GM12878 (cell line): ENCODE results near the gene NXNL1. TPM values are rescaled to one million over a fixed set of nuclear protein-coding genes. Genes with fewer than 3 reads are reported as not detected.

Experiments used
- REST ChIP-seq: IDR thresholded peaks from 2 replicates; pipeline ENCODE4 v1.6.1; 2012; ENCODE audit warnings: mild to moderate bottlenecking, low read depth, low read length
- SKIL ChIP-seq: fragments of 450-650 bp; IDR thresholded peaks from 2 replicates; pipeline ENCODE4 v1.6.1; 2017; ENCODE audit warnings: mild to moderate bottlenecking, low read depth, inconsistent platforms; ENCODE audit not compliant: poor library complexity, severe bottlenecking
- polyA plus RNA-seq, 11 experiments: library from polyadenylated mRNA; depleted of rRNA in 4 of 11; unstranded in 6 of 11; stranded (reverse) in 5 of 11; fragments of >200 nt; fragmentation: Nextera tagmentation in 4 of 11; fragmentation: Illumina TruSeq in 1 of 11; extraction: Ambion mirVana in 4 of 11; extraction: Trizol in 1 of 11; gene quantifications; 1 replicate in 1 of 11; 2 replicates in 10 of 11; pipeline versions ENCODE4 v1.2.1 to v1.2.3, GENCODE V29; 2011 to 2016; ENCODE audit warnings: inconsistent platforms in 2 of 11, missing spikeins in 2 of 11, low read depth in 1 of 11
- total RNA-seq, 4 experiments: library from RNA; depleted of rRNA in 3 of 4; stranded (reverse); fragments of >200 nt in 3 of 4; fragmentation: Illumina TruSeq in 1 of 4; extraction: Trizol in 1 of 4; gene quantifications; 2 replicates each; pipeline versions ENCODE4 v1.2.1 to v1.2.3, GENCODE V29; 2013 to 2021

The NXNL1 gene
- total and polyA plus RNA-seq, 10 of the 15 experiments (the other 5 are each of a cell fraction or from before 2014, with no cell fraction given), result not detected

DNA sequence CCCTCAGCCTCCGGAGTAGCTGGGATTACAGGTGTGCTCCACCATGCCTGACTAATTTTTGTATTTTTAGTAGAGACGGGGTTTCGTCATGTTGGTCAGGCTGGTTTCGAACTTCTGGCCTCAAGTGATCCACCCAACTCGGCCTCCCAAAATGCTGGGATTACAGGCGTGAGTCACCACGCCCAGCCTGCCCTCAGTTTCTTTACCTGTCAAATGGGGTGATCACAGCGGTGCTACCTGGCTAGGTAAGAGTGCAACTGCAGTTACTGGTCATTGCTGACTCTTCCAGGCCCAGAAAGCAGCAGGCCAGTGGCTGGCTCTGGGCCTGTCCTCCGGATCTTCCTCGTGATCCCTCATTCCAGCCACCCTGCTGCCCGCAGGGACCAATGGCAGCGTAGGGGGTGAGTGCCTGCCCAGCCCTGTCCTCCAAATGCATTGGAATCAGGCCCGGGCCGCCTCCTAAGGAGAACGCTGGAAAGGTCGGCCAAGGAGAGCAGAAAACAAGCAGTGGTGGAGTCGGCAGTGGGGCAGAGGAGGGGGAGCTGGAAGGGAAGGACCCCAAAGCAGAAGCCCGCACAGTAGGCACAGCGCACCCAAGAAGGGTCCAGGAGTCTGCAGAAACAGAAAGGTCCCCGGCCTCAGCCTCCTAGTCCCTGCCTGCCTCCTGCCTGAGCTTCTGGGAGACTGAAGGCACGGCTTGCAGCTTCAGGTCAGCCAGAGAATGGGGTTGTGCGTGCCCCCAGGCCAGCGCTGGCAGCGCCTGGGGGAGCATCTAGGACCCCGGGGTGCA, 7.8 kb upstream of the NXNL1 start (continued):
- TF ChIP-seq SKIL, result no peak
- no peak for TF ChIP-seq REST
